HUES6 (cell line): Measurements from ENCODE around the gene LRRC49.
"Not testable (repeated sequence)": the region's sequence is repeated elsewhere in the genome, so short reads cannot be mapped to it uniquely, and the experiment has no call there.

ENCODE experiments used
- H3K27ac ChIP-seq: 2 replicates; pipeline ENCODE4 v1.7.0; 2013; ENCODE audit warnings: low read depth, mild to moderate bottlenecking, low read length, inconsistent platforms
- H3K27me3 ChIP-seq: 2 replicates; pipeline ENCODE4 v1.6.1; 2013; ENCODE audit warnings: low read length; ENCODE audit not compliant: control insufficient read depth, insufficient read depth
- H3K36me3 ChIP-seq: 2 replicates; pipeline ENCODE4 v1.6.1; 2013; ENCODE audit warnings: low read length; ENCODE audit not compliant: control insufficient read depth, insufficient read depth
- H3K4me1 ChIP-seq: 2 replicates; pipeline ENCODE4 v1.6.1; 2013; ENCODE audit warnings: low read length; ENCODE audit not compliant: control insufficient read depth, insufficient read depth
- H3K4me3 ChIP-seq: 2 replicates; pipeline ENCODE4 v1.5.1; 2013; ENCODE audit warnings: low read depth, low read length
- H3K9ac ChIP-seq: one replicate; pipeline ENCODE4 v1.6.1; 2013; ENCODE audit warnings: mild to moderate bottlenecking, low read length
- H3K9me3 ChIP-seq: 2 replicates; pipeline ENCODE4 v1.6.1; 2013; ENCODE audit warnings: low read depth, low read length; ENCODE audit not compliant: control insufficient read depth, insufficient read depth

The LRRC49 gene

DNA sequence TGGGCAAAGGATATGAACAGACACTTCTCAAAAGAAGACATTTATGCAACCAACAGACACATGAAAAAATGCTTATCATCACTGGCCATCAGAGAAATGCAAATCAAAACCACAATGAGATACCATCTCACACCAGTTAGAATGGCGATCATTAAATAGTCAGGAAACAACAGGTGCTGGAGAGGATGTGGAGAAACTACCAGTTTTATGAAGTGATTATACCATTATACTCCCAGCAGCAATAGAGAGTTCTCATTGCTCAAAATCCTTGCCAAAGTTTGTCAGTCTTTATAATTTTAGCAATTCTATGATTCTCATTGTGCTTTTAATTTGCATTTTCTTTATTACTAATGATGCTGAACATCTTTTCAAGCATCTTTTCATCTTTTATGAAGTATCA is 34.3 kb downstream of the LRRC49 start:
- not testable (repeated sequence) for H3K9me3 ChIP-seq, H3K4me3 ChIP-seq, H3K27me3 ChIP-seq, H3K9ac ChIP-seq, H3K36me3 ChIP-seq, H3K27ac ChIP-seq, H3K4me1 ChIP-seq

GRCh38 chr15:70931821-70932220 is 39.2 kb downstream of the LRRC49 start:
- H3K4me1 ChIP-seq, result no peaks in the 10 kb centered on the region
- H3K9ac ChIP-seq, result no peak overlapping the region
- no peaks in the 10 kb centered on the region for H3K9me3 ChIP-seq
- H3K27ac ChIP-seq, result no peak overlapping the region
- no peaks in the 10 kb centered on the region for H3K36me3 ChIP-seq
- no peak overlapping the region for H3K4me3 ChIP-seq
- H3K27me3 ChIP-seq, result no peaks in the 10 kb centered on the region

- Histone ChIP-seq H3K9ac (no peak overlapping the region), H3K27ac (no peak overlapping the region), H3K36me3 (no peaks in the 10 kb centered on the region), H3K27me3 (no peaks in the 10 kb centered on the region), H3K9me3 (no peaks in the 10 kb centered on the region), H3K4me1 (no peaks in the 10 kb centered on the region), H3K4me3 (no peak overlapping the region)
These were observed 39.8 kb downstream of the LRRC49 start for GRCh38 chr15:70932397-70932796.

DNA sequence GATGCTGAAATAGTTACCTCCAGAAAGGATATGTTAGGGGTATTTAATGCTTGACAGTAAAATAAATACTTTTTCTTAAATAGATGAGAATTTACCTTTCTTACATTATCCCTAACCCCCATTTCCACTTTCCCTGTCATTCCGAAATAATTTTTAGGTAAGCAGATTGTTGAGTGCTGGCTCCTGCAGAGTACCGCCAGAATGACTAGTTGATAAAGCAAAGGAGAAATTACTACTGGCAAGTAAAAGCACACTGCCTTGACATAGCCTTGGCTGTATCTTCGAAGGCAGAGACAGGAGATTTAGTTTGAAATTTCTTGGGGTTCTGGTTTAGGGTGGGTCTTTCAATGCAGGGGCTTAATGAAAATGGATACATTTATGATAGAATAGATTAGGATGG is 40.8 kb downstream of the LRRC49 start:
- Histone ChIP-seq H3K27ac (no peak overlapping the region), H3K9me3 (no peaks in the 10 kb centered on the region), H3K9ac (no peak overlapping the region), H3K4me3 (no peak overlapping the region), H3K27me3 (no peaks in the 10 kb centered on the region), H3K36me3 (no peaks in the 10 kb centered on the region), H3K4me1 (no peaks in the 10 kb centered on the region)

- Histone ChIP-seq H3K27me3 (no peaks in the 10 kb centered on the region), H3K27ac (no peak overlapping the region), H3K4me3 (no peak overlapping the region), H3K9me3 (no peaks in the 10 kb centered on the region), H3K9ac (no peak overlapping the region), H3K4me1 (peaks cover 3% of the 10 kb centered on the region; the same call in 1 of the 2 replicates), H3K36me3 (no peaks in the 10 kb centered on the region)
These were observed 43.0 kb downstream of the LRRC49 start for GRCh38 chr15:70935631-70936030.

DNA sequence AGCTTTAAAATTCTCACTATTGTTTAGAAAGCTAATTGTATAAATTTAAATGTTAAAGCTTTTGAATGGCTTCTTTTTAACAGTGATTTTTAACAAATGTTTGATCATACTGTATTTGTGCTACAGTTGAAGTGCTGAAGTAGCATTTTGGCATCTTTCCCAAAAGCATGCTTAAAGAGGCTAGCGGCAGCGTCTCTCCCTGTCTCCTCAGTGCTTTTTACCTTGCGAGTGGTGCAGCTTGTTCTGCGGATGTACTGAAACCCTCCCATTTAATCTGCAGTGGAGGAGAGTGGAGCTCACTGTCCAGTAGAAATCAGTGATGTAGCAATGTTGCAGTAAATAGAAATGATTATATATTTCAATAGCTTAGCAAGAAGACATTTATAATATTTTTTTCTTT is 43.7 kb downstream of the LRRC49 start:
- Histone ChIP-seq H3K4me3 (no peak overlapping the region), H3K4me1 (peaks cover 5% of the 10 kb centered on the region; the same call in 1 of the 2 replicates), H3K9ac (no peak overlapping the region), H3K9me3 (no peaks in the 10 kb centered on the region), H3K27me3 (no peaks in the 10 kb centered on the region), H3K27ac (no peak overlapping the region), H3K36me3 (no peaks in the 10 kb centered on the region)

DNA sequence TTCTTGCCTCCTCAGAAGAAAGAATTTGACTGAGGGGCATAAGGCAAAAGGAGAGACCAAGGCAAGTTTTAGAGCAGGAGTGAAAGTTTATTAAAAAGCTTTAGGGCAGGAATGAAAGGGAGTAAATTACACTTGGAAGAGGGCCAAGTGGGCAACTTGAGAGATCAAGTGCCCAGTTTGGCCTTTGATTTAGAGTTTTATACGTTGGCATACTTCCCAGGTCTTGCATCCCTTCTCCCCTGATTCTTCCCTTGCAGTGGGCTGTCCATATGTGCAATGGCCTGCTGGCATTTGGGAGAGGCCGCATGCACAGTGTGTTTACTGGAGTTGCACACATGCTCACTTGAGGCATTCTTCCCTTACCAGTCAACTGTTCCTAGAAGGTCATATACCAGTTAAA is 50.7 kb downstream of the LRRC49 start:
- H3K27ac ChIP-seq, H3K36me3 ChIP-seq, H3K9me3 ChIP-seq, H3K27me3 ChIP-seq, H3K4me1 ChIP-seq, H3K9ac ChIP-seq, H3K4me3 ChIP-seq: not testable (repeated sequence)

- Histone ChIP-seq H3K36me3 (no peaks in the 10 kb centered on the region), H3K9me3 (peaks cover 7% of the 10 kb centered on the region; the same call in 1 of the 2 replicates), H3K4me3 (no peak overlapping the region), H3K27ac (no peak overlapping the region), H3K9ac (no peak overlapping the region), H3K4me1 (no peaks in the 10 kb centered on the region), H3K27me3 (no peaks in the 10 kb centered on the region)
These were observed 55.0 kb downstream of the LRRC49 start for GRCh38 chr15:70947351-70948335.

DNA sequence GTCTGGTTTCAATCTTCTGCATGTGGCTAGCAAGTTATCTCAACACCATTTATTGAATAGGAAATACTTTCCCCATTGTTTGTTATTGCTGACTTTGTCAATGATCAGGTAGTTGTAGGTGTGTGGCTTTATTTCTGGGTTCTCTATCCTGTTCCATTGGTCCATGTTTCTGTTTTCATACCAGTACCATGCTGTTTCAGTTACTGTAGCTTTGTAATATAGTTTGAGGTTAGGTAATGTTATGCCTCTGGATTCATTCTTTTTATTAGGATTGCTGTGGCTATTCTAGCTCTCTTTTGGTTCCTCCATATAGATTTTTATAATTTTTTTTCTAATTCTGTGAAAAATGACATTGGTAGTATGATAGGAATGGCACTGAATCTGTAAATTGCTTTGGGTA is 58.3 kb downstream of the LRRC49 start:
- H3K9ac ChIP-seq, result no peak overlapping the region
- no peak overlapping the region for H3K4me3 ChIP-seq
- peaks cover 7% of the 10 kb centered on the region; the same call in 1 of the 2 replicates for H3K9me3 ChIP-seq
- H3K36me3 ChIP-seq, result no peaks in the 10 kb centered on the region
- no peak overlapping the region for H3K27ac ChIP-seq
- no peaks in the 10 kb centered on the region for H3K4me1 ChIP-seq
- no peaks in the 10 kb centered on the region for H3K27me3 ChIP-seq

DNA sequence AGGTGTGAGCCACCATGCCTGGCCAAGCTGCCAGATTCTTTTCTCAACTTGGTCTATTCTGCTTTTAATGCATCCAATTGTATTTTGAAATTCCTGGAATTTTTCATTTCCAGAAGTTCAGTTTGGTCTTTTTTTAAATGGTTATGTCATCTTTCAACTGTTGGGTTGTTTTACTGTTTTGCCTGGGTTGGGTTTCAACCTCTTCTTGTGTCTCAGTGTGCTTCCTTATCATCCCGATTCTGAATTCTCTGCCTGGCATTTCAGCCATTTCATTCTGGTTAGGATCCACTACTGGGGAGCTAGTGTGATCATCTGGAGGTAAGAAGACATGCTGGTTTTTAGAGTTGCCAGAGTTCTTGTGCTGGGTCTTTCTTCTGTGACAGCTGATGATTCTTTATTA is 61.5 kb downstream of the LRRC49 start:
- H3K27me3 ChIP-seq, result no peaks in the 10 kb centered on the region
- no peaks in the 10 kb centered on the region for H3K36me3 ChIP-seq
- no peaks in the 10 kb centered on the region for H3K4me1 ChIP-seq
- peaks cover 7% of the 10 kb centered on the region; the same call in 1 of the 2 replicates for H3K9me3 ChIP-seq
- H3K4me3 ChIP-seq, result no peak overlapping the region
- no peak overlapping the region for H3K27ac ChIP-seq
- H3K9ac ChIP-seq, result no peak overlapping the region

- Histone ChIP-seq H3K9ac (no peak overlapping the region), H3K4me3 (no peak overlapping the region), H3K27ac (no peak overlapping the region), H3K9me3 (peaks cover 7% of the 10 kb centered on the region; the same call in 1 of the 2 replicates), H3K4me1 (no peaks in the 10 kb centered on the region), H3K36me3 (no peaks in the 10 kb centered on the region), H3K27me3 (no peaks in the 10 kb centered on the region)
These were observed 62.1 kb downstream of the LRRC49 start for GRCh38 chr15:70954733-70955132.
